H9 (cell line): ENCODE measurements around the gene PAK1. TPM values are rescaled to one million over a fixed set of nuclear protein-coding genes. Genes with fewer than 3 reads are reported as not detected.

Experiments
- DNase-seq: peaks from one replicate; pipeline ENCODE4 v3.0.0-alpha.2; 2017
- H2AFZ ChIP-seq: one replicate; pipeline ENCODE4 v1.6.1; 2013; ENCODE audit warnings: mild to moderate bottlenecking, low read length, control low read depth, moderate library complexity
- H2AK5ac ChIP-seq: 2 replicates; pipeline ENCODE4 v1.6.1; 2013; ENCODE audit warnings: low read length, control low read depth, mixed read lengths; ENCODE audit not compliant: insufficient read length
- H2BK120ac ChIP-seq: one replicate; pipeline ENCODE4 v1.6.1; 2013; ENCODE audit warnings: low read depth, mild to moderate bottlenecking, low read length, control low read depth, inconsistent platforms; ENCODE audit not compliant: poor library complexity, severe bottlenecking
- H2BK12ac ChIP-seq: 2 replicates; pipeline ENCODE4 v1.6.1; 2013; ENCODE audit warnings: low read length, control low read depth, mixed read lengths, low read depth; ENCODE audit not compliant: insufficient read length
- H2BK15ac ChIP-seq: 2 replicates; pipeline ENCODE4 v1.6.1; 2013; ENCODE audit warnings: low read depth, low read length, control low read depth
- H2BK20ac ChIP-seq: one replicate; pipeline ENCODE4 v1.6.1; 2013; ENCODE audit warnings: low read depth, mild to moderate bottlenecking, low read length, control low read depth, inconsistent platforms; ENCODE audit not compliant: poor library complexity, severe bottlenecking
- H2BK5ac ChIP-seq: 2 replicates; pipeline ENCODE4 v1.6.1; 2013; ENCODE audit warnings: low read length, control low read depth, mixed read lengths; ENCODE audit not compliant: insufficient read length
- H3K14ac ChIP-seq: 2 replicates; pipeline ENCODE4 v1.6.1; 2013; ENCODE audit warnings: low read length, control low read depth; ENCODE audit not compliant: insufficient read depth
- H3K18ac ChIP-seq: 2 replicates; pipeline ENCODE4 v1.6.1; 2013; ENCODE audit warnings: low read depth, mild to moderate bottlenecking, mixed read lengths, low read length, control low read depth; ENCODE audit not compliant: insufficient read length
- H3K23ac ChIP-seq: 2 replicates; pipeline ENCODE4 v1.6.1; 2013; ENCODE audit warnings: low read length, control low read depth, mixed read lengths, low read depth; ENCODE audit not compliant: insufficient read length
- H3K23me2 ChIP-seq: 2 replicates; pipeline ENCODE4 v1.6.1; 2013; ENCODE audit warnings: low read depth, mild to moderate bottlenecking, mixed read lengths, low read length, control low read depth; ENCODE audit not compliant: insufficient read length, poor library complexity, severe bottlenecking
- H3K27ac ChIP-seq: 2 replicates; pipeline ENCODE4 v1.5.1; 2013; ENCODE audit warnings: low read length, control low read depth, mixed read lengths, low read depth; ENCODE audit not compliant: insufficient read length
- H3K27me3 ChIP-seq: 2 replicates; pipeline ENCODE4 v1.6.1; 2013; ENCODE audit warnings: low read length, control low read depth, inconsistent platforms; ENCODE audit not compliant: insufficient read depth
- H3K4ac ChIP-seq: 2 replicates; pipeline ENCODE4 v1.6.1; 2013; ENCODE audit warnings: low read depth, mild to moderate bottlenecking, control low read depth, inconsistent platforms, low read length, moderate library complexity
- H3K4me1 ChIP-seq: 2 replicates; pipeline ENCODE4 v1.6.1; 2013; ENCODE audit warnings: low read length, control low read depth, inconsistent platforms; ENCODE audit not compliant: insufficient read depth
- H3K4me2 ChIP-seq: 2 replicates; pipeline ENCODE4 v1.6.1; 2013; ENCODE audit warnings: low read length, control low read depth, mixed read lengths; ENCODE audit not compliant: insufficient read length, insufficient read depth
- H3K56ac ChIP-seq: 2 replicates; pipeline ENCODE4 v1.6.1; 2013; ENCODE audit warnings: low read depth, mild to moderate bottlenecking, mixed read lengths, low read length, control low read depth; ENCODE audit not compliant: insufficient read length
- H3K79me1 ChIP-seq: 2 replicates; pipeline ENCODE4 v1.6.1; 2013; ENCODE audit warnings: low read depth, mild to moderate bottlenecking, moderate library complexity, low read length, control low read depth, inconsistent platforms; ENCODE audit not compliant: insufficient read depth, poor library complexity, severe bottlenecking
- H3K79me2 ChIP-seq: 2 replicates; pipeline ENCODE4 v1.6.1; 2013; ENCODE audit warnings: low read length, control low read depth, inconsistent platforms; ENCODE audit not compliant: insufficient read depth
- H3K9ac ChIP-seq: 2 replicates; pipeline ENCODE4 v1.6.1; 2013; ENCODE audit warnings: low read length, control low read depth, mixed read lengths; ENCODE audit not compliant: insufficient read length; ENCODE audit errors: extremely low read depth
- H3K9me3 ChIP-seq: one replicate; pipeline ENCODE4 v1.6.1; 2013; ENCODE audit warnings: low read depth, low read length, inconsistent platforms; ENCODE audit not compliant: control insufficient read depth
- H3T11ph ChIP-seq: one replicate; pipeline ENCODE4 v1.6.1; 2013; ENCODE audit warnings: mild to moderate bottlenecking, low read length, control low read depth, inconsistent platforms
- H4K20me1 ChIP-seq: one replicate; pipeline ENCODE4 v1.6.1; 2013; ENCODE audit not compliant: control insufficient read depth, insufficient read length, insufficient read depth
- H4K5ac ChIP-seq: 2 replicates; pipeline ENCODE4 v1.6.1; 2013; ENCODE audit warnings: low read depth, mild to moderate bottlenecking, mixed read lengths, low read length, control low read depth; ENCODE audit not compliant: insufficient read length
- H4K8ac ChIP-seq: replicated peaks from 2 replicates; pipeline ENCODE4 v1.6.1; 2013; ENCODE audit warnings: low read length, control low read depth, mixed read lengths, low read depth; ENCODE audit not compliant: insufficient read length
- H4K91ac ChIP-seq: 2 replicates; pipeline ENCODE4 v1.6.1; 2013; ENCODE audit warnings: low read depth, mild to moderate bottlenecking, moderate library complexity, mixed read lengths, low read length, control low read depth; ENCODE audit not compliant: insufficient read length
- H3K27ac Mint-ChIP-seq, 3 experiments: 2 replicates in 2 of 3; 3 replicates in 1 of 3; pipeline ENCODE4 v1.8.0; 2020 to 2021; ENCODE audit warnings: mixed read lengths in 3 of 3, mild to moderate bottlenecking in 1 of 3, moderate library complexity in 1 of 3
- H3K27me3 Mint-ChIP-seq: 2 replicates; pipeline ENCODE4 v1.8.0; 2021; ENCODE audit warnings: low read depth, mild to moderate bottlenecking, moderate library complexity, mixed read lengths
- H3K36me3 Mint-ChIP-seq, 3 experiments: 2 replicates in 2 of 3; 3 replicates in 1 of 3; pipeline ENCODE4 v1.8.0; 2020 to 2021; ENCODE audit warnings: low read depth in 3 of 3, mixed read lengths in 3 of 3; ENCODE audit not compliant: insufficient read depth in 1 of 3
- H3K4me1 Mint-ChIP-seq, 2 experiments: 2 replicates each; pipeline ENCODE4 v1.8.0; 2020; ENCODE audit warnings: mixed read lengths in 2 of 2
- H3K4me3 Mint-ChIP-seq, 2 experiments: 2 replicates in 1 of 2; 3 replicates in 1 of 2; pipeline ENCODE4 v1.8.0; 2020 to 2021; ENCODE audit warnings: mild to moderate bottlenecking in 2 of 2, mixed read lengths in 2 of 2, moderate library complexity in 1 of 2
- H3K9me3 Mint-ChIP-seq, 2 experiments: 2 replicates in 1 of 2; 3 replicates in 1 of 2; pipeline ENCODE4 v1.8.0; 2020; ENCODE audit warnings: mild to moderate bottlenecking in 2 of 2, mixed read lengths in 2 of 2, moderate library complexity in 1 of 2
- CTCF ChIP-seq: fragments of 200-600 bp; sonication (generic); conservative IDR thresholded peaks from 3 replicates; pipeline ENCODE4 v1.8.0; 2021; ENCODE audit warnings: antibody characterized with exemption, mild to moderate bottlenecking
- WGBS: extraction: QIAGEN DNeasy Blood & Tissue Kit; methylation state at CpG from one replicate; pipeline ENCODE4 v1.1.7; 2013; ENCODE audit warnings: missing lambda C conversion rate, low lambda C conversion rate, mixed read lengths; ENCODE audit not compliant: insufficient read length; ENCODE audit errors: extremely low coverage; 5-methylcytosine and 5-hydroxymethylcytosine counted together
- total RNA-seq: library from RNA; stranded (reverse); gene quantifications from 2 replicates; pipeline ENCODE4 v1.2.1, GENCODE V29; 2021

Gene PAK1
- total RNA-seq, 1 experiment from 2014 or later: 122 TPM

DNA sequence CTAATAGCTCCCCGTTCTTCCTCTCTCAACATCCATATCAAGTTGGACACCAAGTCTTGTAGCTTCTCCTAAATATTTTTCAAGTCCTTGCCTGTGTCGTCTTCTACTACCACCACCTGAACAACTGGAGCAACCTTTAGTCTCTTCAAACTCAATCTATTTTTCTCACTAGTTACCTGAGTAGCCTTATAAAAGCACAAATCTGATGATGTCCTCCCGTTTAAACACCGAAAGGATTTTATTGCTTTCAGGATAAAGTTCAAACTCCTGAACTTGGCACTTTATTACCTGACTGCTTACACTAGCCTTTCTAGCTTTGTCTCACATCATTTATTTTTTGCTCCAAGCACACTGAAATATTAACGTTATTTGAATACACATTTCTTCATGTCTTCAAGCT lies 1.3 kb upstream of the PAK1 start:
- H2AK5ac ChIP-seq: no peak overlapping the region
- H4K5ac ChIP-seq: no peak overlapping the region
- no peak overlapping the region for H3K4me2 ChIP-seq
- no peaks in the 10 kb centered on the region for H4K20me1 ChIP-seq
- no peak overlapping the region for H2BK15ac ChIP-seq
- no peak overlapping the region for H2BK120ac ChIP-seq
- no peak overlapping the region for H2AFZ ChIP-seq
- H2BK20ac ChIP-seq: no peak overlapping the region
- Mint-ChIP-seq H3K36me3 (peaks cover 0 to 3% (median 0%) of the 10 kb centered on the region in 3 experiments; a peak in 2 of 7 replicates), H3K4me1 (peaks cover 44 to 45% of the 10 kb centered on the region in 2 experiments), H3K27me3 (no peaks in the 10 kb centered on the region), H3K9me3 (no peaks in the 10 kb centered on the region), H3K27ac (no peak overlapping the region), H3K4me3 (peak overlapping the region in 1 of 2 experiments; percentile 18; a peak in 1 of 5 replicates)
- H3K4me1 ChIP-seq: peaks cover 14% of the 10 kb centered on the region
- no peak overlapping the region for H3K27ac ChIP-seq
- H3T11ph ChIP-seq: no peak overlapping the region
- H3K79me2 ChIP-seq: peaks cover 3% of the 10 kb centered on the region; the same call in 1 of the 2 replicates
- no peaks in the 10 kb centered on the region for H3K27me3 ChIP-seq
- no peak overlapping the region for H3K18ac ChIP-seq
- WGBS: no CpG with 5 or more reads among the region's 5 CpGs
- no peak overlapping the region for H3K9ac ChIP-seq
- no peaks in the 10 kb centered on the region for H3K23me2 ChIP-seq
- no peak overlapping the region for H3K14ac ChIP-seq
- no peak overlapping the region for H4K8ac ChIP-seq
- H2BK12ac ChIP-seq: peak overlapping the region; percentile 4
- H3K23ac ChIP-seq: no peak overlapping the region
- no peak overlapping the region for H3K56ac ChIP-seq
- H4K91ac ChIP-seq: no peak overlapping the region
- H3K9me3 ChIP-seq: no peaks in the 10 kb centered on the region
- H3K79me1 ChIP-seq: no peaks in the 10 kb centered on the region
- no peak overlapping the region for H2BK5ac ChIP-seq
- no peak overlapping the region for H3K4ac ChIP-seq
- no peak for DNase-seq
- TF ChIP-seq CTCF: no peak
